ENCODE results near the gene ELP4.
"Not testable (repeated sequence)": the region's sequence is repeated elsewhere in the genome, so short reads cannot be mapped to it uniquely, and the experiment has no call there.

Gene ELP4

GRCh38 chr11:31509429-31510345 lies at the start of gene ELP4, which contains the start of gene IMMP1L:
Gene ELP4, plus strand, starts transcription at chr11:31509767. Its CDS starts 18 bp downstream, at chr11:31509785.
Gene IMMP1L, minus strand, starts transcription at chr11:31509622. Its CDS starts 46,346 bp downstream, at chr11:31463276.
- in situ Hi-C loops (cut with MboI; ENCODE audit: low pct_unique_long_range_greater_than_20kb, low sequenced_read_pairs) = no loop called here
- peak; percentile 97 for DNase-seq

- no peak for DNase-seq
- in situ Hi-C loops (cut with MboI; ENCODE audit: low pct_unique_long_range_greater_than_20kb, low sequenced_read_pairs) = no loop called here
Measured at GRCh38 chr11:31464436-31464835, 45.1 kb upstream of the ELP4 start.

DNA sequence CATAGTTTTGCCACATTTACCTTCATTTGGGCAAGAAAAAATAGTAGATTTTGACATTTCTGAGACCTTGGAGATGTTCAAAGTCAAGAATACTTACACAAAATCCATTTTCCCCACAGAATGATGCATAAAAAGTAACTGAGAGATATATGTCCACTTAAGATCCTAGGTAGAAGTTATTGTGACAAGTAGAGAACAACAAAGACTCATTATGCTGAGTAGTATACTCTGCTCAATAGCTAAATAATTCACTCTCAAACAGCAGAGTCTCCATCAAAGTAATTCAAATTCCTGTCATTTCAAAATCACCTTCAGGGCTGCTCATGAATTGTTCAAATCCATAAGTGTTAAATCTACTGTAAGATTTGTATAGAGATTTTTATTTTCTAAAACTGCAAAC lies 35.5 kb upstream of the ELP4 start:
- in situ Hi-C loops (cut with MboI; ENCODE audit: low pct_unique_long_range_greater_than_20kb, low sequenced_read_pairs) = no loop called here
- DNase-seq = no peak

DNA sequence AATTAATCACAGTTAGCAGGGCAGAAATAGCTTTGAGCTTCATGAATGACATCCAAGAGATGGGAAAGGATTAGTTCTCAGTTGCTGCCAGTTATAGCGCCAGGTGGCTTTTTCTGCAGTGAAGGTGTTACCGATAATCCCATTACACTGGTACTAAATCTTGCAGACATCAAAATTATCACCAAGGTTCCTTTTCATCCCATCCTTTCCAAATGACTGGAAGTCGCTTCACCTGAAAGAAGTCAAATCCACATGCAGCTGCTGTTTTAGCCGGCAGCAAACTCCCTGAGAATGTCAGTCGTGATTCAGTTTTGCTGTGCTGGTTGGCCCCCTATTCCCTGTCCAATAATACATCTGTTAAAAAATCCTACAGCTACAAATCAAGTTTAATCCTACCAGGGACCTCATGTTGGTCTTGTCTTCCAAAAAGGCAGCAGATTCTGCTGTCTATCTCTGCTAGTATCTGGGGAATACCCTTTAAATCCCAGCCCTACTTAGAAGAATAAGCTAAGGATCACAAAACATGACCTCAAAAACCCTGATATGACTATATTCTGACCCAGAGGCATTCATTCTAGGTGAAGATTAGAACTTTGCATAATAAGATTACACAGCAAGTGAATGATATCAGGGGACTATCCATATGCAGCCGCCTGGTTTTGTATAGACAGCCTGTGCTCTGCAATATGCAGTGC lies 31.9 kb upstream of the ELP4 start:
- in situ Hi-C loops (cut with MboI; ENCODE audit: low pct_unique_long_range_greater_than_20kb, low sequenced_read_pairs) = no loop called here
- no peak for DNase-seq

- in situ Hi-C loops (cut with MboI; ENCODE audit: low pct_unique_long_range_greater_than_20kb, low sequenced_read_pairs) = no loop called here
- DNase-seq = no peak
Measured at GRCh38 chr11:31478223-31478590, 31.4 kb upstream of the ELP4 start.

- DNase-seq = no peak
- in situ Hi-C loops (cut with MboI; ENCODE audit: low pct_unique_long_range_greater_than_20kb, low sequenced_read_pairs) = no loop called here
Measured at GRCh38 chr11:31479066-31479465, 30.5 kb upstream of the ELP4 start.

- DNase-seq = no peak
- in situ Hi-C loops (cut with MboI; ENCODE audit: low pct_unique_long_range_greater_than_20kb, low sequenced_read_pairs) = no loop called here
Measured at GRCh38 chr11:31480930-31481329, 28.6 kb upstream of the ELP4 start.

DNA sequence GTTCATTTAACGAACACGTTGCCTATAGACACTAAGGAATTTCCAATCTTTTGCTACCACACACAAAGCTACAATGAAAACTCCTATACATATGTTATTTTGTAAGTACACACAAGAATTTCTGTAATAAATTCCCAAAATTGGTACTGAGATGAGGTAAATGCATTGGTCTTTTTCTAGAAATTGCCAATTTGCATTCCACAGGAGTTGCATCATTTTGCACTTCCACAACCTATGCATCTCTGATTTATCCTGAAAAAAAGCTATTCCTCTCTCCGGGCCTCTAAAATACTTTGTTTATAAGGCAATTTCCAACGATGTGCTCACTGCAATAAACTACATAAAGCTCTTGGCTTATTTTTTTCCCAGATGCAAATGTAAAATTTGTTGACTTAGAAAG lies 25.1 kb upstream of the ELP4 start:
- DNase-seq = no peak
- in situ Hi-C loops (cut with MboI; ENCODE audit: low pct_unique_long_range_greater_than_20kb, low sequenced_read_pairs) = no loop called here

GRCh38 chr11:31487848-31488247 lies 21.7 kb upstream of the ELP4 start:
- peak; percentile 69 for DNase-seq
- in situ Hi-C loops (cut with MboI; ENCODE audit: low pct_unique_long_range_greater_than_20kb, low sequenced_read_pairs) = no loop called here

- no peak for DNase-seq
- in situ Hi-C loops (cut with MboI; ENCODE audit: low pct_unique_long_range_greater_than_20kb, low sequenced_read_pairs) = no loop called here
Measured at GRCh38 chr11:31492320-31492913, 17.1 kb upstream of the ELP4 start.

DNA sequence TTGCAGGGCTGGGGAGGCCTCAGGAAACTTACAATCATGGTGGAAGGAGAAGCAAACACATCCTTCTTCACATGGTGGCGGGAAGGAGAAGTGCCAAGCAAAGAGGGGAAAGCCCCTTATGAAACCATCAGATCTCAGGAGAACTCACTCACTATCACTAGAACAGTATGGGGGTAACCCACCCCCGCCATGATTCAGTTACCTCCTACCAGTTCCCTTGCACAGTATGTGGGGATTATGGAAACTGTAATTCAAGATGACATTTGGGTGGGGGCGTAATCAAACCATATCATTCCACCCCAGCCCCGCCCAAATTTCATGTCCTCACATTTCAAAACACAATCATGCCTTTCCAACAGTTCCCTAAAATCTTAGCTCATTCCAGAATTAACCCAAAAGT lies 16.3 kb upstream of the ELP4 start:
- in situ Hi-C loops (cut with MboI; ENCODE audit: low pct_unique_long_range_greater_than_20kb, low sequenced_read_pairs) = no loop called here
- no peak for DNase-seq

GRCh38 chr11:31493762-31494161 lies 15.8 kb upstream of the ELP4 start:
- DNase-seq; in situ Hi-C loops (cut with MboI; ENCODE audit: low pct_unique_long_range_greater_than_20kb, low sequenced_read_pairs): not testable (repeated sequence)

DNA sequence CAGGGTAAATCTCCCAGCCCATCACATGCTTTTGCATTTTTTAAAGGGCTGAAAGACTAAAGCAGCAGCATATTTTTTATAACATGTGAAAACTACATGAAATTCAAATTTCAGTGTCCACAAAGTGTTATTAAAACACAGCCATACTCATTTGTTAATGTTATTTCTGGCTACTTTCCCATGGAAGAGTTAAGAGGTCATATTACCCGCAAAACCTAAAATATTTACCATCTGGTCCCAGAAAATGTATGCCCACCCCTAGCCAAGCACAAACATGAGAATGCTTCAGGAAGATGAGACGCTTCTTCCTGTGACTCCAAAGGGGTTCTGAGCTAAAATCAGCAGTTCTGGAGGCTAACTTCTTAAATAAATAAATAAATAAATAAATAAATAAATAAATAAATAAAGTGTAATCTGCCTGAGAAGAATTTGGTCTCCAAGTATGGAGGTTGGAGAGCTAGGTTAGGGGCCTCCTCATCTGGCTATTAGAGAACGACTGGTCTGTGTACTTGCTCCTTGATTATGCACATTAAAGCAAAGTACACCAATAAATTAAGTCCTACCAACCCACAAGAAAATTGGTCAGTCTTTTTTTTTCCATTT lies 9.9 kb upstream of the ELP4 start:
- in situ Hi-C loops (cut with MboI; ENCODE audit: low pct_unique_long_range_greater_than_20kb, low sequenced_read_pairs) = no loop called here
- DNase-seq = no peak

GRCh38 chr11:31500560-31500959 lies 9.0 kb upstream of the ELP4 start:
- no peak for DNase-seq
- in situ Hi-C loops (cut with MboI; ENCODE audit: low pct_unique_long_range_greater_than_20kb, low sequenced_read_pairs) = no loop called here

- in situ Hi-C loops (cut with MboI; ENCODE audit: low pct_unique_long_range_greater_than_20kb, low sequenced_read_pairs) = no loop called here
- DNase-seq = no peak
Measured at GRCh38 chr11:31509051-31509428, 527 bp upstream of the ELP4 start.

DNA sequence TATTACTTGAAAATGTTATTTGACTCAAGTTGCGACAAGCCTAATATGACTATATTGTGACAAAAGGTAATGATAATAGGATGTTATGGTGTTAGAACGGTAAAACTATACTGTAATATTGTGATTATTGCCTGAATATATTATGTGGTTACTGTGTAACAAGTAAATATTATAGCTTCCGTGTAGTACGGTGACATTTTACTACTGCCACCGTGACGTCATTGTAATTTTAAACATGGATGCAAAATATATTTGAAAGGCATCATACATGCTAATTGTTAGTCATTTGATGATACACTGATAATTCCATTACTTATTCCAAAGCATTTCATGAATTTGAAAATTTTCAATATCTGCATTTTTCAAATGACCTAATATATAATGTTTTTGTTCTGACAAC lies 2.5 kb downstream of the ELP4 start:
- in situ Hi-C loops (cut with MboI; ENCODE audit: low pct_unique_long_range_greater_than_20kb, low sequenced_read_pairs) = no loop called here
- no peak for DNase-seq

GRCh38 chr11:31521497-31522150 lies 12.1 kb downstream of the ELP4 start:
- no peak for DNase-seq
- in situ Hi-C loops (cut with MboI; ENCODE audit: low pct_unique_long_range_greater_than_20kb, low sequenced_read_pairs) = no loop called here

GRCh38 chr11:31529189-31529588 lies 19.6 kb downstream of the ELP4 start:
- in situ Hi-C loops (cut with MboI; ENCODE audit: low pct_unique_long_range_greater_than_20kb, low sequenced_read_pairs) = no loop called here
- peak; percentile 28 for DNase-seq

- in situ Hi-C loops (cut with MboI; ENCODE audit: low pct_unique_long_range_greater_than_20kb, low sequenced_read_pairs) = no loop called here
- no peak for DNase-seq
Measured at GRCh38 chr11:31529701-31530100, 20.1 kb downstream of the ELP4 start.

Data from KBM-7 (cell line).